Measurements from ENCODE around the gene C19orf85. TPM values are rescaled to one million over a fixed set of nuclear protein-coding genes. Genes with fewer than 3 reads are reported as not detected.

The C19orf85 gene
- total RNA-seq, 120 experiments from 2014 or later = 0.57 TPM; not detected in 119

Other genes starting within 250 kb of the C19orf85 start
- 10 to 100 TPM in 26 of 120 experiments, 1 to 10 TPM in 94; 3.7 to 14.4 (median 8.2) TPM for gene TMEM86B, start 236.0 kb downstream of the C19orf85 start, total RNA-seq
- gene PPP6R1, start 205.7 kb downstream of the C19orf85 start, total RNA-seq = 100 to 1,000 TPM in 40 of 120 experiments, 10 to 100 TPM in 80; 67.4 to 169 (median 95.4) TPM
- 10 to 100 TPM; 32.1 to 75.7 (median 48.3) TPM for gene HSPBP1, start 184.6 kb downstream of the C19orf85 start, total RNA-seq
- 100 to 1,000 TPM; 186 to 446 (median 306) TPM for gene BRSK1, start 180.8 kb downstream of the C19orf85 start, total RNA-seq
- 1 to 10 TPM in 22 of 120 experiments, under 1 TPM in 21, not detected in 77; 0.36 to 4.6 (median 1.0) TPM for gene TMEM150B, start 139.4 kb downstream of the C19orf85 start, total RNA-seq
- gene KMT5C, start 124.9 kb downstream of the C19orf85 start, total RNA-seq = 10 to 100 TPM in 119 of 120 experiments, 1 to 10 TPM in 1; 9.5 to 44.0 (median 20.0) TPM
- 1 to 10 TPM in 5 of 120 experiments, under 1 TPM in 13, not detected in 102; 0.23 to 2.5 (median 0.53) TPM for gene COX6B2, start 110.0 kb downstream of the C19orf85 start, total RNA-seq
- under 1 TPM in 4 of 120 experiments, not detected in 116; 0.14 to 0.16 (median 0.16) TPM for gene GARIN5B, start 101.5 kb downstream of the C19orf85 start, total RNA-seq
- 1 to 10 TPM in 57 of 120 experiments, under 1 TPM in 61, not detected in 2; 0.30 to 2.3 (median 0.98) TPM for gene IL11, start 94.3 kb downstream of the C19orf85 start, total RNA-seq
- not detected for gene TMEM190, start 87.9 kb downstream of the C19orf85 start, total RNA-seq
- 1 to 10 TPM in 72 of 120 experiments, under 1 TPM in 39, not detected in 9; 0.39 to 3.3 (median 1.2) TPM for gene TMEM238, start 80.5 kb downstream of the C19orf85 start, total RNA-seq
- 100 to 1,000 TPM; 315 to 923 (median 541) TPM for gene RPL28, start 78.8 kb downstream of the C19orf85 start, total RNA-seq
- gene UBE2S, start 57.0 kb downstream of the C19orf85 start, total RNA-seq = 10 to 100 TPM; 22.0 to 70.5 (median 39.8) TPM
- gene SHISA7, start 21.5 kb downstream of the C19orf85 start, total RNA-seq = 10 to 100 TPM; 24.3 to 47.1 (median 34.5) TPM
- gene ISOC2, start 3.1 kb downstream of the C19orf85 start, total RNA-seq = 10 to 100 TPM; 25.1 to 48.5 (median 36.7) TPM
- 10 to 100 TPM in 8 of 120 experiments, 1 to 10 TPM in 112; 3.1 to 14.2 (median 6.2) TPM for gene ZNF628, start 11.9 kb upstream of the C19orf85 start, total RNA-seq
- gene NAT14, start 20.4 kb upstream of the C19orf85 start, total RNA-seq = 10 to 100 TPM; 31.4 to 82.8 (median 57.2) TPM
- gene SSC5D, start 23.7 kb upstream of the C19orf85 start, total RNA-seq = 10 to 100 TPM in 1 of 120 experiments, 1 to 10 TPM in 119; 1.3 to 11.4 (median 4.6) TPM
- not detected for gene SBK2, start 72.4 kb upstream of the C19orf85 start, total RNA-seq
- under 1 TPM in 1 of 120 experiments, not detected in 119; 0.47 TPM for gene SBK3, start 80.8 kb upstream of the C19orf85 start, total RNA-seq
- gene ZNF579, start 116.1 kb upstream of the C19orf85 start, total RNA-seq = 10 to 100 TPM in 119 of 120 experiments, 1 to 10 TPM in 1; 9.4 to 22.9 (median 15.7) TPM
- gene FIZ1, start 134.8 kb upstream of the C19orf85 start, total RNA-seq = 10 to 100 TPM; 18.3 to 50.0 (median 30.3) TPM
- 10 to 100 TPM in 117 of 120 experiments, 1 to 10 TPM in 3; 8.8 to 22.8 (median 13.8) TPM for gene ZNF524, start 135.5 kb upstream of the C19orf85 start, total RNA-seq
- gene ZNF865, start 140.9 kb upstream of the C19orf85 start, total RNA-seq = 10 to 100 TPM; 14.1 to 30.5 (median 19.4) TPM
- gene ZNF784, start 159.8 kb upstream of the C19orf85 start, total RNA-seq = 1 to 10 TPM; 2.2 to 7.7 (median 4.4) TPM
- 10 to 100 TPM; 28.3 to 56.4 (median 40.1) TPM for gene ZNF580, start 176.3 kb upstream of the C19orf85 start, total RNA-seq
- 10 to 100 TPM in 48 of 120 experiments, 1 to 10 TPM in 72; 5.2 to 15.2 (median 9.6) TPM for gene ZNF581, start 178.9 kb upstream of the C19orf85 start, total RNA-seq
- 10 to 100 TPM; 20.1 to 58.1 (median 36.1) TPM for gene CCDC106, start 183.5 kb upstream of the C19orf85 start, total RNA-seq
- 100 to 1,000 TPM in 114 of 120 experiments, 10 to 100 TPM in 6; 93.5 to 161 (median 125) TPM for gene U2AF2, start 190.3 kb upstream of the C19orf85 start, total RNA-seq
- gene EPN1, start 210.5 kb upstream of the C19orf85 start, total RNA-seq = 100 to 1,000 TPM in 119 of 120 experiments, 10 to 100 TPM in 1; 99.1 to 200 (median 154) TPM

Measured in dorsolateral prefrontal cortex (tissue), 118 donors.